Testis (tissue), 2 donors: Measurements from ENCODE around the gene TEDDM1.

Experiments
- CTCF ChIP-seq, 3 experiments: fragments of 450-650 bp in 2 of 3; fragments of 200-600 bp in 1 of 3; sonication (generic) in 1 of 3; IDR thresholded peaks; one replicate each; pipeline ENCODE4 v1.5.1; 2016 to 2019; ENCODE audit warnings: antibody characterized with exemption in 3 of 3, mild to moderate bottlenecking in 2 of 3, moderate library complexity in 1 of 3
- POLR2A ChIP-seq: fragments of 450-650 bp; IDR thresholded peaks from one replicate; pipeline ENCODE4 v1.6.1; 2017; ENCODE audit warnings: antibody characterized with exemption, mild to moderate bottlenecking, moderate library complexity

- no peak for TF ChIP-seq CTCF (IDR thresholded peaks at IDR 0.05)
- TF ChIP-seq POLR2A: no peak
Observed at GRCh38 chr1:182397653-182398393, 2.6 kb downstream of the TEDDM1 start.
